MM.1S (cell line): ENCODE data around the gene CYB5R3.

ENCODE experiments used
- DNase-seq: peaks from one replicate; pipeline ENCODE4 v3.0.0-alpha.2; 2015
- H2AFZ ChIP-seq: fragments of 300-600 bp; sonication (generic); 2 replicates; pipeline ENCODE4 v1.6.0; 2016; ENCODE audit warnings: antibody characterized with exemption, low read length
- H3F3A ChIP-seq: fragments of 300-600 bp; sonication (generic); 2 replicates; pipeline ENCODE4 v1.6.1; 2016; ENCODE audit warnings: mild to moderate bottlenecking, antibody characterized with exemption, low read length, moderate library complexity, mixed read lengths; ENCODE audit not compliant: insufficient read depth
- H3K27ac ChIP-seq: fragments of 300-600 bp; sonication (generic); 2 replicates; pipeline ENCODE4 v1.5.1; 2016; ENCODE audit warnings: mild to moderate bottlenecking, low read length
- H3K27me3 ChIP-seq: fragments of 300-600 bp; sonication (generic); replicated peaks from 2 replicates; pipeline ENCODE4 v1.6.0; 2016; ENCODE audit warnings: low read length; ENCODE audit not compliant: insufficient read depth
- H3K36me3 ChIP-seq: fragments of 300-600 bp; sonication (generic); replicated peaks from 2 replicates; pipeline ENCODE4 v1.6.1; 2016; ENCODE audit warnings: mild to moderate bottlenecking, low read length, mixed read lengths; ENCODE audit not compliant: insufficient read depth
- H3K4me1 ChIP-seq: fragments of 300-600 bp; sonication (generic); 2 replicates; pipeline ENCODE4 v1.6.1; 2016; ENCODE audit warnings: low read length, mixed read lengths
- H3K4me2 ChIP-seq: fragments of 300-600 bp; sonication (generic); 2 replicates; pipeline ENCODE4 v1.6.0; 2016; ENCODE audit warnings: low read depth, low read length
- H3K4me3 ChIP-seq: fragments of 300-600 bp; sonication (generic); 2 replicates; pipeline ENCODE4 v1.5.1; 2016; ENCODE audit warnings: low read length, mixed read lengths
- H3K79me2 ChIP-seq: fragments of 300-600 bp; sonication (generic); 2 replicates; pipeline ENCODE4 v1.6.1; 2016; ENCODE audit warnings: mixed run types, low read length, mixed read lengths
- H3K9ac ChIP-seq: fragments of 300-600 bp; sonication (generic); 2 replicates; pipeline ENCODE4 v1.6.1; 2016; ENCODE audit warnings: low read length, mixed read lengths
- H3K9me2 ChIP-seq: fragments of 300-600 bp; sonication (generic); replicated peaks from 2 replicates; pipeline ENCODE4 v1.6.1; 2016; ENCODE audit warnings: mild to moderate bottlenecking, low read length, mixed read lengths; ENCODE audit not compliant: insufficient read depth
- H3K9me3 ChIP-seq: fragments of 300-600 bp; sonication (generic); replicated peaks from 2 replicates; pipeline ENCODE4 v1.6.1; 2016; ENCODE audit warnings: mild to moderate bottlenecking, low read length, mixed read lengths; ENCODE audit not compliant: insufficient read depth
- H4K20me1 ChIP-seq: fragments of 300-600 bp; sonication (generic); 2 replicates; pipeline ENCODE4 v1.6.1; 2016; ENCODE audit warnings: mild to moderate bottlenecking, low read length, moderate library complexity, mixed read lengths; ENCODE audit not compliant: insufficient read depth
- EZH2 ChIP-seq: fragments of 300-600 bp; sonication (generic); optimal IDR thresholded peaks from 2 replicates; pipeline ENCODE3; 2017; ENCODE audit warnings: low read depth, mild to moderate bottlenecking, antibody characterized with exemption, low read length, mixed read lengths
- EZH2phosphoT487 ChIP-seq: fragments of 300-600 bp; sonication (generic); IDR thresholded peaks from 2 replicates; pipeline ENCODE4 v1.6.1; 2018; ENCODE audit warnings: antibody characterized with exemption, low read length
- TF ChIP-seq, protein P1 (sequence below): fragments of 300-600 bp; sonication (generic); IDR thresholded peaks from 2 replicates; pipeline ENCODE4 v1.5.1; 2016; ENCODE audit warnings: antibody characterized with exemption, low read length, mixed read lengths

Gene CYB5R3

DNA sequence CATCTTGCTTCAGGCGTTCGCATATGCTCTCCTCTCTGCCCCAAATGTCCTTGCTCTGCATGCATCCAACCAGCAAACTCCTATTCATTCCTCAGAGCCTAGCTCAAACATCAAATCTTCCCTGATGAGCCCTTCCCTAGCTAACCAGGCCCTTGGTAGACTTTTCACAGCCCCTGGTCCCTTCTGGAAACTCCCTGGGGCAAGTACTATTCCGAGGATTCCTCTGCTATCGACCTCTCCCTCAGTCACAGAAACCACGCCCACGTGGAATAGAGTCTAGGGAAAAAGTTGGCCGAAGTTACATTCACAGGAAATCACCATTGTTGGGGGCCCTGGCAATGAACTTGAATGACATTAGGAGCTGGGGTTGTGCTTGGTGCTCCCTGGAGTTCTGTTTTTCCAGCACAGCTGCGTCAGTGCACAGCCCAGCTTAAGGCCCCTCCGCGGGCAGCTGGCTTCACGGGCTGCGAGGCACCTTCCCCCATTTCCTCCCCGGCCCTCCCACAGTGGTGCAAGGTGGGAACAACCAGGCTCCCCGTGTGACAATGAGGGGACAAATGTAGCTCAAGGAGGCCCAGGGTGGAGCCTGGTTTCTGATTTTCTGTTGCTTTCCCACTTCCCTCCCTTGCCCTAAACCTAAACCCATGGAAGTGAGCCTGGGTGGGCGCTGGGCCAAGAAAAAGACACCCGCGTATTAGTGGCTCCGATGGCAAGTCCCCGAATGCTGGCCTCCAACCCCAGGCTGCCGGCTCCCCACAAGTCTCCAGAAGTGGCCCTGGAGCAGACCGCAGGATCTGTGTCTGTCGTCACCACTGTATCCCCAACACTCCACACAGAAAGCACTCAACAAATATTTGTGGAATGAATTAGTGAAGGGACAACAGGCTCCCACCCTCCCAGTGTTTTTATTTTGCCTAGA, 4.5 kb downstream of the CYB5R3 start:
- H3K79me2 ChIP-seq, result peaks cover 51% of the 10 kb centered on the region
- no peaks in the 10 kb centered on the region for H3F3A ChIP-seq
- no peaks in the 10 kb centered on the region for H4K20me1 ChIP-seq
- no peaks in the 10 kb centered on the region for H3K36me3 ChIP-seq
- no peak overlapping the region for H3K4me3 ChIP-seq
- H3K27me3 ChIP-seq, result no peaks in the 10 kb centered on the region
- H3K27ac ChIP-seq, result no peak overlapping the region
- no peaks in the 10 kb centered on the region for H3K9me2 ChIP-seq
- H3K9me3 ChIP-seq, result no peaks in the 10 kb centered on the region
- no peak overlapping the region for H2AFZ ChIP-seq
- no peak overlapping the region for H3K4me2 ChIP-seq
- no peak overlapping the region for H3K9ac ChIP-seq
- peaks cover 7% of the 10 kb centered on the region for H3K4me1 ChIP-seq
- no peak for TF ChIP-seq EZH2phosphoT487
- TF ChIP-seq, protein P1, sequence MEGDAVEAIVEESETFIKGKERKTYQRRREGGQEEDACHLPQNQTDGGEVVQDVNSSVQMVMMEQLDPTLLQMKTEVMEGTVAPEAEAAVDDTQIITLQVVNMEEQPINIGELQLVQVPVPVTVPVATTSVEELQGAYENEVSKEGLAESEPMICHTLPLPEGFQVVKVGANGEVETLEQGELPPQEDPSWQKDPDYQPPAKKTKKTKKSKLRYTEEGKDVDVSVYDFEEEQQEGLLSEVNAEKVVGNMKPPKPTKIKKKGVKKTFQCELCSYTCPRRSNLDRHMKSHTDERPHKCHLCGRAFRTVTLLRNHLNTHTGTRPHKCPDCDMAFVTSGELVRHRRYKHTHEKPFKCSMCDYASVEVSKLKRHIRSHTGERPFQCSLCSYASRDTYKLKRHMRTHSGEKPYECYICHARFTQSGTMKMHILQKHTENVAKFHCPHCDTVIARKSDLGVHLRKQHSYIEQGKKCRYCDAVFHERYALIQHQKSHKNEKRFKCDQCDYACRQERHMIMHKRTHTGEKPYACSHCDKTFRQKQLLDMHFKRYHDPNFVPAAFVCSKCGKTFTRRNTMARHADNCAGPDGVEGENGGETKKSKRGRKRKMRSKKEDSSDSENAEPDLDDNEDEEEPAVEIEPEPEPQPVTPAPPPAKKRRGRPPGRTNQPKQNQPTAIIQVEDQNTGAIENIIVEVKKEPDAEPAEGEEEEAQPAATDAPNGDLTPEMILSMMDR, result no peak
- TF ChIP-seq EZH2, result no peak
- DNase-seq, result no peak

DNA sequence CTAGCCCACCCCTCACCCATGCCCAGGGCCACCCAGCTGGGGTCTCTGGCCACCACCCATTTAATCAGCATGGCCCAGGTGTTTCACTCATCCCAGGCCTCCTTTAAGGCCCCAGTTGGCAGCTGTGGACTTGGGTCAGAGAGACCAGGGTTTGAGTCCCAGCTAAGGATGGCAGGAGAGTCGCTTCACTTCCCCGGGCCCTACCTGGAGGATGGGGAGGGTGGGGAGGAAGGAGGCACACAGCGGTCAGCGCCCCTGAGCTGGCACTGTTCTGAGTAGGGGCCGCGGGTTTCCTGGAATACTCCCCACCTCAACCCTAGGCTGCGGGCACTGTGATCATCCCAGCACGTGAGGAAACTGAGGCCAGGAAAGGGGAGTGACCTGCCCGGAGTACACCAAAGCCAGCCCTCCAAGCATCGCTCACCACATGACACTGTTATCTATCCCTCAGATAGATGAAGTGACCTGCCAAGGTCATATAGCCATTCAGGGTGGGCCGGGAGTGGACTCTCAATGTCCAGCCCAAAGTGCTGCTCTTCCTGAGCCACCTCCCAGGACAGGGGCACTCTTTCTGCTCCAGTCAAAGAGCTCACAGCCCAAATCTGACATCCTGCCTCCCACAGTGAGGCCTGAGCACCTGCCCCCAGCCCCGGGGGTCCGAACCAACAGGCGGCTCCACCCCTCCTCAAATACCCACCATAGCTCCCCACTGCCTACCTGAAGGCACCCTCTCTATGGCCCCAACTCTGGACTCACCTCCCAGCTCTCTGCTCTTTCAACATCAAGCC, 5.4 kb downstream of the CYB5R3 start:
- no peaks in the 10 kb centered on the region for H3F3A ChIP-seq
- H3K79me2 ChIP-seq, result peaks cover 51% of the 10 kb centered on the region
- no peaks in the 10 kb centered on the region for H3K27me3 ChIP-seq
- H3K4me2 ChIP-seq, result no peak overlapping the region
- no peak overlapping the region for H3K27ac ChIP-seq
- DNase-seq, result no peak
- H3K9me3 ChIP-seq, result no peaks in the 10 kb centered on the region
- no peak overlapping the region for H3K9ac ChIP-seq
- H3K4me3 ChIP-seq, result no peak overlapping the region
- no peak overlapping the region for H2AFZ ChIP-seq
- TF ChIP-seq, protein P1, result no peak
- no peak for TF ChIP-seq EZH2phosphoT487
- no peak for TF ChIP-seq EZH2
- peaks cover 7% of the 10 kb centered on the region for H3K4me1 ChIP-seq
- no peaks in the 10 kb centered on the region for H4K20me1 ChIP-seq
- no peaks in the 10 kb centered on the region for H3K36me3 ChIP-seq
- H3K9me2 ChIP-seq, result no peaks in the 10 kb centered on the region

DNA sequence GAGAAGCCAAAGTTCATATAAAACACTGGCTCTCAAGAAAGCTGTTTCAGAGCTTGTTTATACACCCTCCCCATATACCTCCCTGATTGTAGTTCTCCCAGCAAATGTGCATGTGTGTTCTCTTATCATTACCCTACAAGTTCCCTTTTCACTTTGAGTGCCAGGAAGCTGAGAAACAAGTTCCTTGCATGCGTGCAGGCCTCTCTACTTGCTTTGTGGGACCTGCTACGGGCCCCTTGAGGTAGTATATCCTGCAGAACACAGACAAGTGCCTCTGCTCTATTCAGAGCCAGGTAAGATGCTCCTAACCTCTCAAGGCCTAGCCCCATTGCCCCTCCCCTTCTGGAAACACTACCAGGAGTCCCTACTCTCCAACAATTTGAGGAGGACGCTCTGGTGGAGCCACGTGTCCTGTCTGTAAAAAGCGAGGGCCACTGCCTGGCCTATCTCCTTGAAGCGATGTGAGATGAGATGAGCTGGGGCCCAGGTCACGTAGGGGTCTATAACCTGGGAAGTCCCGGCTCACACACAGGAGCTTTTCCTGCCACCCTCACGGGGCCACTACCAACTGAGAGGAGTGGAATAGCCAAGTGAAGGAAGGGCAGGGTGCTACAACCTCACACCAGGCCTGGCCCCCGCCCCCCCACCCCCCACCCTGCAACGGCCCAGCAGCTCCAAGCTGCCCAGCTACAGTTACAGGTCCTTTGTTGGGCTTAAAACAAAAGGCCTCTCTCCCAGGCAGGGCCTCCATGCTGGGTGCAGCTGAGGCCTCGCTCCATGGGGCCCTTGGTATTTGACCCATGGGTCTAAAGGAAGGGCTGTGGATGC, 6.2 kb downstream of the CYB5R3 start:
- H3K27me3 ChIP-seq, result no peaks in the 10 kb centered on the region
- no peaks in the 10 kb centered on the region for H3K9me2 ChIP-seq
- no peak overlapping the region for H3K4me2 ChIP-seq
- H3K4me3 ChIP-seq, result no peak overlapping the region
- H3K79me2 ChIP-seq, result peaks cover 42% of the 10 kb centered on the region
- no peaks in the 10 kb centered on the region for H3K36me3 ChIP-seq
- H3F3A ChIP-seq, result no peaks in the 10 kb centered on the region
- no peak overlapping the region for H3K9ac ChIP-seq
- no peaks in the 10 kb centered on the region for H3K9me3 ChIP-seq
- no peaks in the 10 kb centered on the region for H4K20me1 ChIP-seq
- peaks cover 2% of the 10 kb centered on the region for H3K4me1 ChIP-seq
- H2AFZ ChIP-seq, result no peak overlapping the region
- DNase-seq, result no peak
- TF ChIP-seq EZH2, result no peak
- TF ChIP-seq, protein P1, result no peak
- TF ChIP-seq EZH2phosphoT487, result no peak
- H3K27ac ChIP-seq, result no peak overlapping the region
